Lung (tissue), 12 donors: ENCODE measurements around the gene RSRC1. TPM values are rescaled to one million over a fixed set of nuclear protein-coding genes. Genes with fewer than 3 reads are reported as not detected.
"Not testable (repeated sequence)": the region's sequence is repeated elsewhere in the genome, so short reads cannot be mapped to it uniquely, and the experiment has no call there.

Source experiments
- ATAC-seq: fragments of 200-7000 bp; cut with Tn5 transposase; one replicate; pipeline ENCODE4 v1.9.1; 2020; ENCODE audit warnings: moderate number of reproducible peaks; ENCODE audit not compliant: insufficient read depth, low FRiP score
- DNase-seq, 3 donors: peaks; one replicate each; pipeline ENCODE4 v3.0.0-alpha.2; 2013 to 2017
- H3K27ac ChIP-seq, 2 donors: one replicate each; pipeline ENCODE4 v1.5.1; 2013; ENCODE audit warnings: mild to moderate bottlenecking in 2 of 2, moderate library complexity in 2 of 2, control low read depth in 1 of 2, inconsistent platforms in 1 of 2, low read depth in 1 of 2, low read length in 1 of 2
- H3K27me3 ChIP-seq, 3 donors: one replicate each; pipeline ENCODE4 v1.5.1; 2013; ENCODE audit warnings: low read length in 2 of 3; ENCODE audit not compliant: control insufficient read depth in 3 of 3, insufficient read depth in 3 of 3
- H3K36me3 ChIP-seq, 4 donors: one replicate each; pipeline ENCODE4 v1.5.1; 2013; ENCODE audit warnings: low read length in 4 of 4, mild to moderate bottlenecking in 1 of 4, moderate library complexity in 1 of 4; ENCODE audit not compliant: control insufficient read depth in 4 of 4, insufficient read depth in 4 of 4
- H3K4me1 ChIP-seq, 5 donors: one replicate each; pipeline ENCODE4 v1.5.1; 2013; ENCODE audit warnings: low read length in 5 of 5, mild to moderate bottlenecking in 2 of 5, moderate library complexity in 1 of 5; ENCODE audit not compliant: control insufficient read depth in 5 of 5, insufficient read depth in 5 of 5
- H3K4me3 ChIP-seq: one replicate; pipeline ENCODE4 v1.5.1; 2013; ENCODE audit warnings: mild to moderate bottlenecking, control low read depth, moderate library complexity
- H3K9ac ChIP-seq, 2 donors: one replicate each; pipeline ENCODE4 v1.5.1; 2013; ENCODE audit warnings: low read length in 2 of 2, control low read depth in 1 of 2; ENCODE audit not compliant: insufficient read depth in 1 of 2
- H3K9me3 ChIP-seq, 4 donors: one replicate each; pipeline ENCODE4 v1.5.1; 2013; ENCODE audit warnings: low read length in 3 of 4, mild to moderate bottlenecking in 1 of 4, moderate library complexity in 1 of 4; ENCODE audit not compliant: control insufficient read depth in 4 of 4, insufficient read depth in 3 of 4
- CTCF ChIP-seq: IDR thresholded peaks from 2 replicates; pipeline ENCODE4 v1.5.1; 2012; ENCODE audit warnings: mild to moderate bottlenecking; ENCODE audit errors: control extremely low read depth, extremely low read depth
- WGBS, 2 donors: extraction: QIAGEN DNeasy Blood & Tissue Kit; methylation state at CpG; one replicate each; pipeline ENCODE4 v1.1.7; 2013; 5-methylcytosine and 5-hydroxymethylcytosine counted together
- polyA plus RNA-seq, 2 donors: library from polyadenylated mRNA; stranded (reverse); fragments of 200-250 nt; gene quantifications; one replicate each; pipeline ENCODE4 v1.2.1, GENCODE V29; 2013
- total RNA-seq, 2 donors: library from RNA; depleted of rRNA in 1 of 2; stranded (reverse); fragments of >200 nt in 1 of 2; gene quantifications; one replicate each; pipeline ENCODE4 v1.2.1, GENCODE V29; 2014 to 2021
- donor health status: control.
- donor health status: control.
- donor health status: Bipolar disorder and iron deficiency.
- donor health status: healthy.
- donor health status: DM: yes; HTN: yes; CAD: no.

The RSRC1 gene
- total and polyA plus RNA-seq, 4 donors = 9.1 to 53.5 (median 17.0) TPM

DNA sequence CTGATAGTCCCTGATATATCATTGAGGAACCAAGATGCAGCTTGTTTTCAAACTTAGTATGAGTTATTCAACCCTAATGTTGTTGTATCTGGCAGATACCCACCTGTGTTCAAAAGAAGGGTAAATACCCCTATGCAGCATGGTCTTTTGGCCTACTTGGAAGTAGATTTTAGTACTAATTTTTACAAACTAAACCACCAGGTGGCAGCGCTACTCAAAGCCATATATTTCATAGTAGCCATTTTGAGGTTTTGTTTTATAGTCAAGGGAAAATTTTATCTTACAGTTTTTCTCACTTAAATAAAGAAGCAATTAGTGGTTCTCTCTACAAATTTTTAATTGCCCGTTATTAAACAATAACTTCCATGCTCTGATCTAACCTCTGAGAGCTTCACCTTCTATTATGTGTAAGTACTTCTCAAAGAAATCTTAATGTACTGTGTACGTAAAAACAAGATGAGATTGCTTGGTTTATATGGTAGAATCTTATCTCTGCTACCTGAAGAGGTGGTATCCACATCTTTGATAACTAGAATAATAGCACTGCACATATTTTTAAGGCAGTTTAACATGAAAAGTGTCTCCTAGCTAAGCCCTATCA is 429.6 kb downstream of the RSRC1 start:
- Histone ChIP-seq H3K4me1 (no peaks in the 10 kb centered on the region), H3K27ac (no peak overlapping the region), H3K9me3 (no peaks in the 10 kb centered on the region), H3K9ac (no peak overlapping the region), H3K4me3 (no peak overlapping the region), H3K36me3 (peaks cover 0 to 2% (median 0%) of the 10 kb centered on the region in 4 donors), H3K27me3 (no peaks in the 10 kb centered on the region)
- DNase-seq (peak; percentile 32 to 78 (median 71)), ATAC-seq (no peak)
- 78 to 84% methylated on average over 3 of the region's 3 CpGs for WGBS, 2 donors
- no peak for TF ChIP-seq CTCF

- H3K27me3 ChIP-seq = no peaks in the 10 kb centered on the region
- no peak overlapping the region for H3K9ac ChIP-seq
- peaks cover 0 to 2% (median 0%) of the 10 kb centered on the region in 4 donors for H3K36me3 ChIP-seq
- ATAC-seq (no peak), DNase-seq (no peak)
- H3K4me3 ChIP-seq = no peak overlapping the region
- 99 to 100% methylated on average over 1 of the region's 1 CpG for WGBS, 2 donors
- no peaks in the 10 kb centered on the region for H3K9me3 ChIP-seq
- no peak overlapping the region for H3K27ac ChIP-seq
- TF ChIP-seq CTCF = no peak
- H3K4me1 ChIP-seq = no peaks in the 10 kb centered on the region
These were observed 430.2 kb downstream of the RSRC1 start for GRCh38 chr3:158540066-158540465.

- TF ChIP-seq CTCF = no peak
- ATAC-seq = no peak
- WGBS, 2 donors = 85 to 91% methylated on average over 4 of the region's 4 CpGs
- DNase-seq = peak; percentile 30 to 82 (median 73)
- Histone ChIP-seq H3K27ac (no peak overlapping the region), H3K27me3 (no peaks in the 10 kb centered on the region), H3K9ac (no peak overlapping the region), H3K4me1 (peaks cover 0 to 15% (median 0%) of the 10 kb centered on the region in 5 donors), H3K9me3 (peaks cover 0 to 2% (median 0%) of the 10 kb centered on the region in 4 donors), H3K4me3 (no peak overlapping the region), H3K36me3 (peaks cover 0 to 1% (median 0%) of the 10 kb centered on the region in 4 donors)
These were observed 438.8 kb downstream of the RSRC1 start for GRCh38 chr3:158548691-158549090.

DNA sequence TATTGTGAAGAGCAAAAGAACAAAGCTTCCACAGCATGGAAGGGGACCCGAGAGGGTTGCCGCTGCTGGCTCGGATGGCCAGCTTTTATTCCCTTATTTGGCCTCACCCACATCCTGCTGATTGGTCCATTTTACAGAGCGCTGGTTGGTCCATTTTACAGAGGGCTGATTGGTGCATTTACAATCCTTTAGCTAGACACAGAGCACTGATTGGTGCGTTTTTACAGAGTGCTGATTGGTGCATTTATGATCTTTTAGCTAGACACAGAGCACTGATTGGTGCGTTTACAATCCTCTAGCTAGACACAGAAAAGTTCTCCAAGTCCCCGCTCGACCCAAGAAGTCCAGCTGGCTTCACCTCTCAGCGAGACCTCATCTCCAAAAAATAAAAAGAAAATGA is 440.0 kb downstream of the RSRC1 start:
- H3K9ac ChIP-seq, H3K4me3 ChIP-seq, H3K27ac ChIP-seq, H3K36me3 ChIP-seq, DNase-seq, ATAC-seq, H3K27me3 ChIP-seq, H3K9me3 ChIP-seq: not testable (repeated sequence)
- peaks cover 0 to 15% (median 0%) of the 10 kb centered on the region in 5 donors for H3K4me1 ChIP-seq
- 98% methylated on average over 9 of the region's 9 CpGs for WGBS, 2 donors
